Inflammatory macrophage (primary cell): ENCODE measurements around the gene RCN2.

Experiments
- DNase-seq, 2 donors: peaks; one replicate each; pipeline ENCODE4 v3.0.0-alpha.2; 2020 to 2022

The RCN2 gene

DNA sequence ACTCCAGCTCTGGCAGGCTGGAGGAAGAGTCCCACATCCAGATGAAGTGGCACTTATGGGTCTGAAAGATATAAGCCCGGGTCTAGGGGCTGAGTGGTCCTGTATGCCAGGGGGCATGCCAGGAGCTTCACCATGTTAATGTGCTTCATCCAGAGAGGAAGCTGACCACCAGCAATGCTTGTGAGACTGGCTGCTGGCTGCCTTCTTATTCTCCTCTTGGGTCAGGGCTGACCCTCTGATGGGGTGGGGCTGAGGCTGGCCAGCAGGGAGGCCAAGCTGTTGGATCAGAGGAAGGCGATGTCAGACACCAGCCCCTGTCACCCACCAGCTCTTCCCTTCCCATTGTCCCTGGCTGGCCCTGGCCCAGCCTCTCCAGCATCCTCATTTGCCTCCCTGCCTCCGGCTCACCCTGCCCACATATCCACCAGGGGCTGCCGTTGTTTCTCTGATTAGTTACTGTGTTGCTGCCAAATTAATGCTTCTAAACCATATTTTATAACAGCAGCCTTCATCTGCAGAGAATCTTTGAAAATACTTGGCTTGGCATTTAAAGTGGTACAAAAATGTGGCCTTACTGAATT lies 43.0 kb downstream of the RCN2 start:
- peak in 1 of 2 donors; percentile 49 for DNase-seq

- DNase-seq = no peak
Measured at GRCh38 chr15:76976141-76976540, 44.6 kb downstream of the RCN2 start.

- DNase-seq = peak; percentile 48 to 56
Measured at GRCh38 chr15:76976572-76977270, 45.2 kb downstream of the RCN2 start.

GRCh38 chr15:76978522-76979330 lies 47.2 kb downstream of the RCN2 start:
- DNase-seq = no peak

DNA sequence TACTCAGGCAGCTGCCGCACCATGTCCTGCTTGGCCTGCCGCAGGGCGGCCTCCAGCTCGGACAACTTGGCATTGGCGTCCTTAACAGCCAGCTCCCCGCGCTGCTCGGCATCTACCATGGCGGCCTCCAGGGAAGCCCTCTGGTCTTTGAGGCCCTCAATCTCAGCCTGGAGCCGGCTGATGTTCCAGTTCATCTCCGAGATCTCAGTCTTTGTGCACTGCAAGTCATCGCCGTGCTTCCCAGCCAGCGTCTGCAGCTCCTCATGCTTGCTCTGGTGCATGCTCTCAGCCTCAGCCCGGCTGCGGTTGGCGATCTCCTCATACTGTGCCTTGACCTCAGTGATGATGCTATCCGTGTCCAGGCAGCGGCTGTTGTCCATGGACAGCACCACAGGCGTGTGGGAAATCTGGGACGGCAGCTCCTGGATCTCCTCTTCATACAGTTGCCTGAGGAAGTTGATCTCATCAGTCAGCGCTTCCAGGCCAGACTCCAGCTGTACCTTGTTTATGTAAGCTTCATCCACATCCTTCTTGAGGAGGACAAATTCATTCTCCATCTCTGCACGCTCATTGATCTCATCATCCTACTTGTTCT lies 47.9 kb downstream of the RCN2 start:
- DNase-seq = no peak

GRCh38 chr15:76979996-76980520 lies 48.5 kb downstream of the RCN2 start:
- no peak for DNase-seq

DNA sequence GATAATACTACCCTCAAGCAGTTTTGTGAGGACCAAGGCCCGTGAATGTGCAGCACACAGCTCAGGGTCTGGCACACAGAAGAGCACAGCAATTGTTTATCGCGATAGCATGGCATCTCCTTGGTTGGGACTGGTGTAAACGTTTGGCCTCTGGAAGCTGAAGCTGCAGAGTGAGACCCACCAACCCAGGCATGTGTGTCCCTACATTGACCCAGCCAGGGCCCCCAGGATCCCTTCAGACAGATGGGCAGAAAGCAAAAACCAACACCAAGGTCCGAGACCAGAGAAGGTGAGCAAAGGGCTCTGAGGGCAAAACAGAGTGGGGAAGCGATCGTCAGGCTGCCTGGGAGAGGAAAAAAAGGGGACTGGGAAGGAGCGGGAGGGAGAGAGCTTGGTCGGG lies 50.8 kb downstream of the RCN2 start:
- no peak for DNase-seq

DNA sequence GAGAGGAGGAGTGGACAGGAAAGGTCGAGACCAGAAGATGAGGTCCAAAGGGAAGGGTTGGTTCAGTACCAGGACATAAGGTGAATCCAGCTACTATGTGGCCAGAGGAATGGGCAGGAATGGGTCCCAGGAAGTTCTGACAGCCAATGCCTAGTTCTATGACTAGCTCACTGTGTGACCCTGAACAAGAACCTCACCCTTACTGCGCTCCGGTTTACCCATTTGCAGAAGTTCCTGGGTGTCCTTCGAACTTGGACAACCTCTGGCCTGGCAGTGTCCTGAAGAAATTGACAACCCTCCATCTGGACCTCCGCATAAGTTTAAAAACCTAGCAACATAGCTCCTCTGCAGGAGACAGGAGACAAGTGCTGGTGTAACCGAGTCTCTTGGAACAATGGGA lies 51.2 kb downstream of the RCN2 start:
- DNase-seq = peak in 1 of 2 donors; percentile 39

- DNase-seq = peak; percentile 83 to 87
Measured at GRCh38 chr15:76983590-76984375, 52.2 kb downstream of the RCN2 start.

- DNase-seq = no peak
Measured at GRCh38 chr15:76986743-76987142, 55.2 kb downstream of the RCN2 start.

GRCh38 chr15:76987276-76987675 lies 55.7 kb downstream of the RCN2 start:
- no peak for DNase-seq

DNA sequence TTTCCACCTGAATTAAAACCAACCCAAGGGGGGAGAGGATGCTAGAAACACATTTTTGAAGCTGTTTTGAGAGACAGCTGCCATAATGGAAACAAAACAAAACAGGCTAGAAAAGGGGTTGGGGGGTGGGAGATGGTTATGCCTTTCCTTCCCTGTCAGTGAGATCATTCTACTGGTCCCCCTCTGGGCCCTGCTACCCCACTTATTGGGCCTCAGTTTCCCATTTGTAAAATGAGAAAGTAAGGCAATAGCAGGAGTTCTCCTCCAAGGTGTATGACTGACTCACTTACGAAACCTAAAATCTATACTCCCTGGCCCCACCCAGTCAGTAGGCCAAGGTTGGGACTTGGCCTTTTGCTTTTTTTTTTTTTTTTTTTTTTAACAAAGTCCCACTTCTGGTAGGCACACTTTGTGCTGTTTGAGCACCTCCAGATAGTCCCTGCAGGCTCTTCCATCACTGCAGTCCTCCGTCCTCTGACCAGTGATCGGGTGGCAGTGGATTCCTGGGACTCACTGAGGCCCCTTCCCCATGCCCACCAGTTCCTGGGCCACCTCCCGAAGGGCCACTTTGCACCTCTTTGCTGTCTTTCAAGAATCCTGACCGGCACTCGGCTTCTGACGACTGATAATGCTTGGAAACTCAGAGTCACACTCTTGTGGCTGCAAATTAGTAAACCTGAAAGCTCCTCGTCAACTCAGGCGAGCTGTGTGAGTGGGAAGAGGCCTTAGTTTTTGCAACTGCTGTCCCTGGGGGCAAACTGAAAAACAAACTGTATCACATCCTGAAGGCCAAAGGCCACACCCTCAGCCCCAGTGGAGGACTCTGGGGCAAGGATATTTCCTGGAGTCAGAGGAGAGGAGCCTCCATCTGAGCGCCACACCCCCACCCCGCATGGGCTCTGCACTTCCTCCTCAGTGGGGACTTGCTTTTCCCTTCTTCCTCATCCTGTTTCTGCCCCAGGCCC lies 56.6 kb downstream of the RCN2 start:
- peak; percentile 94 to 96 for DNase-seq

DNA sequence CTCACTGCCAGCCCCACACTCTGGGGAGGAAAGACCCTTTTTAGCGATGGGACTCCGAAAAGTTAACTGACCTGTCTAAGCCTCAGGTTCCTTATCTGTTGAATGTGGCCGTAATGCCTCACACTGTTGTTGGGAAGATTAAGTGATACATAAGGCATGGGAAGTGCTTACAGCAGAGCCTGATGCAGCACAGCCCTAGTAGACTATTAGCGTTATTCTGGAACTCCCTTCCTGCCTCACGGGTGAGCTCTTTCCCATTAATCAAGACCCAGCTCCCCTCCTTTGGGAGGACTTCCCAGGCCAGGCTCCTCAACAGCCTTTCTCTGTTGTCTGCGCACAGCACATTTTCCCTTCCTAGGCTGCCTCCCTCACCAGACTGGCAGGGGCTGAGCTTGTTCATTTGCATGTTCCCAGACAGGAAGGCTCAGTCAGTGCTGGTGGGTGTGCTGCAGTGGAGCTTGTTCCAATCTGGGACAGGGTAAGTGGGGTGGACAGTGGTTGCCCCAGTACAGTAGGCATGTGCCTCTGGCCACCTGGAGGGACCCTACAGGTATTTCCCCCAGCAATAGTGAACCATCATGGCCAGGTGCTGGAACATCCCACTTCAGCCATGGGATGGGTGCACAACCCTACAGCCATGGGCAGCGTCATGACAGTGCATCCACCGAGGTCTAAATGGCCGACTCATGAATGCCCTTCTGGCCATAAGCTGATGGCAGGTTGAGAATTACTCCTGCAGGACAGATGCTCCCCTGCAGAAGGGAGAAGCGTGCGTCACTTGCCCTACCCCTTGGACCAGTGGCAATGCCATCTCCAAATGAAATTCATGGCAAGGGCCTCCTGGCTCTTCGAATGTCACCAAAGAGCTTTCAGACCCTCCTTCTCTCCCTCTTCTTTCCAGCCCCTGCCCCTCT lies 57.6 kb downstream of the RCN2 start:
- peak; percentile 22 to 64 for DNase-seq

DNA sequence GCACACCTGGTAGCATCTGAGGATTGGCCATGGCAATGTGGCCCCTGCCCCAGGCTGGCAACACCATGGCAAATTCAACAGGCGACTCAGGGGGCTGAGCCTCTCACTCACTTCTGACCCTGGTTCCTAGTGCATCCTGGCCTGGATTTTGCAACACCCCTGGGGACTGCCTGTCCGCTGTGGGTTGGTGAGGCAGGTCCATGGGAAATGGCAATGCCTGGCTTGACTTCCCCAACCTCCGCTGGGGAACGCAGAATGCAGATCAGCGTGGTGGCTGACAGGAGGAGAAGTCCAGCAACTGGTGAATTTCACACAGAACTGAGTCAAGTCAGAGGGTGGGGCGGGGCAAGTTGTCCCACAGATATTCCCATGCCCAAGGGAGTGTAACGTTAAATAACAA lies 59.5 kb downstream of the RCN2 start:
- DNase-seq = peak; percentile 78 to 90

DNA sequence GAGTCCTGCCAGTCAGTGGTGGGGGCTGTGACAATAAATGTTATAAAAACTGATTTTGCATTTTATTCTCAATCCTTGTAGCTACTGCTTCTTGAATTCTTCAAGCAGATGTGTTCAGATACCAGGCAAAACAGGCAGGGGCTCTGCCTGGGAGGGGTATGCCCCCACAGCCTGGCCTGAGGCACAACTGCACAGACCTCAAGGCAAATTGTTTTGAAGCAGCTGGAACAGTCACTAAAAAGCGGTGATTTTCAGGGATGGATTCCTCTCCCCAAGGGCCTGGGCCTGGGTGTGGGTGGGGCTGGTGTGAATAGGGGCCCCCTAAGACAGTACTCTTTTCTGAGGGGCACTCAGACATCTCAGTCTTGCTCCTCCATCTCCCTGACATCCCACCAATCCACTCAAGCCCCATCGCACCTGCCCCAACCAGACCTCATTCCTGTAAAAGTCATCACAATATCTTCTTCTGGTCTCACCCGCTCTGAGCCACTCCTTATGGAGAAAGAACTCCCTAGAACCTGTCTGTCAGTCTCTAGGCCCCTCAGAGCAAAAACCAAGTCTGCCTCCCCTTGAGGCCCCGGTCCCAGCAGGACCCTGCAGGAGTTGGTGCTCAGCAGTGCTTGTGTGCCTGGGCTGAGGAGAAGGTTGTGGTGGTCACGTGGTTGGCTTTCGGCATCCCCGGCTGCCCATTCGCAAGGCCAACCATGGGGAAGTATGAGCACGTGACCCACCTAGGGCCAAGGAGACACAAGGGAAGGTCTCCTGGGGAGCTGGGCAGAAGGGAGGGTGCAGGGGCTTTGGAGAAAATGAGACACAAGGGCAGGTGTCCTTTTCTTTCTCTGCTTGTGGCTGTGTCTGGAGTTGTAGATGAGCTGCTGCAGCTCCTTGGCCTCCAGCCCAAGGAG lies 60.4 kb downstream of the RCN2 start:
- peak; percentile 61 to 78 for DNase-seq

GRCh38 chr15:76993114-76993725 lies 61.7 kb downstream of the RCN2 start:
- no peak for DNase-seq

- DNase-seq = peak; percentile 64 to 77
Measured at GRCh38 chr15:76994001-76994400, 62.5 kb downstream of the RCN2 start.

GRCh38 chr15:76994496-76994895 lies 62.9 kb downstream of the RCN2 start:
- DNase-seq = no peak
